ENCODE results near the gene ENHO.

GRCh38 chr9:34545497-34545896 is 22.7 kb upstream of the ENHO start:
- TF ChIP-seq CTCF (IDR thresholded peaks at IDR 0.05; ENCODE audit: insufficient read depth, low read length) (no peak), POLR2AphosphoS5 (IDR thresholded peaks at IDR 0.05; ENCODE audit: low read depth) (no peak)
